ENCODE measurements around the gene PITPNM2.
A peak's percentile ranks its signal among the peaks of the same experiment; 100 is the strongest.

The PITPNM2 gene

DNA sequence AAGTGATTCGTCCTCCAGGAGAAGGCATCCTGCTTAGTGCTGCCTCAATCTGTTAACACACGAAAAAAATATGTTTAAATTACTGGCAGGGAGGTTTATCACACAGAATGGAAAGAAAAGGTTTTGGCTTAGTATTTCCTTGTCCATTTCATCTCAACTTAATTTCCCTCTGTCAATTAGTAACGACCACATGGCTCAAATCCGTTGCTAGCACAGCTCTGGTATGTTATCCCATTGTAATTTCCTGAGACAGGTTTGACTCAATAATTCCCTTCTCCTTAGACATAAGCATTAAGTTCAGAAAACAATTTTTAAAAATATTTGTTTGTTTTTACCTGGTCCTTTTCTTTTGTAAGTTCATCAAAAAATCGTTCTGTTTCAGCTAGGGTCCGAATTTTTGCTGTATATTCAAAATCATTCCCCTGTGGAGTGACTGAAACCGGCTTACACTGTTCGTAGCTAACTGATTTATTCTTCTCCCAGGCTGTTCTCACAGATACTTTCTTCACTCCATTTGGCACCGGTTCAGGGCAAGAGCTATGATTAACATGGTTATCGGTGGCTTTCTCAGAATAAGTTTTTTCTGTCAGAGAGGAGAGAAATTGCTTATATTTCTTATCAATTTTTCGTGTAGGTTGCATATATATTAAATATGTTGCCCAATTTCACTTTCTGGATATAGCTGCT, 10.1 kb upstream of the PITPNM2 start:
- H3K27ac ChIP-seq (ENCODE audit: low read length): no peak overlapping the region
- H3K9me3 ChIP-seq (ENCODE audit: control insufficient read depth in 1 of 2, low read length in 2 of 2): no peaks in the 10 kb centered on the region
- peaks cover 18 to 25% of the 10 kb centered on the region in 2 donors for H3K36me3 ChIP-seq (ENCODE audit: control insufficient read depth in 1 of 2, insufficient read depth in 2 of 2, low read length in 2 of 2)

DNA sequence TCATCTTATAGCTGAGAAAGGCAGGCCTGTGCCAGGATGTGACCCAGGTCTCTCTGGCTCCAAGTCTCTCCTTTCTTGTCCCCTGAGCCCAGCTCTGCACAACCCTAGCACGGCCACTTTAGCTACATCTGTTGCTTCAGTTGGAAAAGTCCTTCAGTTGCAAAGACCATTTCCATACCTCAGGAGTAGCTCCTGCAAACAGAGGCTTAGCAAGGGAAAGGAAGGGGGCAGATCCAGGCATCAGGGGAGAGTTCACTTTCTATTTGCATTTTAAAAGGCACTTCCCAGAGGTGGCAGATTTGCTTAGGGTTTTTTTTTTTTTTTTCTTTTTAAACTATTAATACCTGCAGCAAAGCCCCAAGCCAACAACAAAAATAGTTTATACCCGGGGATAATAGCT, 3.0 kb upstream of the PITPNM2 start:
- no peak overlapping the region for H3K27ac ChIP-seq (ENCODE audit: low read length)
- no peaks in the 10 kb centered on the region for H3K4me1 ChIP-seq (ENCODE audit: control insufficient read depth in 1 of 2, insufficient read depth in 2 of 2, low read length in 2 of 2)
- no peaks in the 10 kb centered on the region for H3K27me3 ChIP-seq (ENCODE audit: low read depth, low read length)
- H3K36me3 ChIP-seq (ENCODE audit: control insufficient read depth in 1 of 2, insufficient read depth in 2 of 2, low read length in 2 of 2): peaks cover 0 to 3% of the 10 kb centered on the region in 2 donors
- no peaks in the 10 kb centered on the region for H3K9me3 ChIP-seq (ENCODE audit: control insufficient read depth in 1 of 2, low read length in 2 of 2)
- no peak overlapping the region for H3K4me3 ChIP-seq (ENCODE audit: low read depth in 1 of 2, low read length in 2 of 2)

More for the DNA sequence above, 10.1 kb upstream of the PITPNM2 start:
- H3K4me3 ChIP-seq (ENCODE audit: low read depth in 1 of 2, low read length in 2 of 2): no peak overlapping the region
- no peaks in the 10 kb centered on the region for H3K4me1 ChIP-seq (ENCODE audit: control insufficient read depth in 1 of 2, insufficient read depth in 2 of 2, low read length in 2 of 2)
- no peaks in the 10 kb centered on the region for H3K27me3 ChIP-seq (ENCODE audit: low read depth, low read length)

DNA sequence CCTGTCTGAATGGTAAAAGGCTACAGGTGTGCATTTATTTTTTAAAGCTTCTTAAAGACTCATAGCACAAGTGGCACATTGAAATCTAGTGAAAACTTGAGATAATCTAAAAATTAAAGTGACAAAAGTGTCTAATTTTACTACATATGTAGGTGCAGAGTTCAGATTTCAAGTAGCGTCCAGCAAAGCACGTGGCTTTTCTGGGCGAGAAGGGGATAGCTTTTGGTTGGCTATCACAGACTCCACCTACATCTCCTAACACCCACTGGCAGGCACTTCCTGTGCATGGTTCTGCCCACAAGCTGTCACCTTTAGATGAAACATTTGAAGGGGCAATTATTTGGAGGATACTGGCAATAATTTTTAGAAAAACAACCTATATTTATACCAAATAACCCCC, 1.9 kb upstream of the PITPNM2 start:
- H3K9me3 ChIP-seq (ENCODE audit: control insufficient read depth in 1 of 2, low read length in 2 of 2): no peaks in the 10 kb centered on the region
- peaks cover 0 to 3% of the 10 kb centered on the region in 2 donors for H3K36me3 ChIP-seq (ENCODE audit: control insufficient read depth in 1 of 2, insufficient read depth in 2 of 2, low read length in 2 of 2)
- no peaks in the 10 kb centered on the region for H3K27me3 ChIP-seq (ENCODE audit: low read depth, low read length)
- no peak overlapping the region for H3K27ac ChIP-seq (ENCODE audit: low read length)
- no peak overlapping the region for H3K4me3 ChIP-seq (ENCODE audit: low read depth in 1 of 2, low read length in 2 of 2)
- H3K4me1 ChIP-seq (ENCODE audit: control insufficient read depth in 1 of 2, insufficient read depth in 2 of 2, low read length in 2 of 2): no peaks in the 10 kb centered on the region

GRCh38 chr12:123151457-123152454, 866 bp upstream of the PITPNM2 start:
- Histone ChIP-seq H3K36me3 (ENCODE audit: control insufficient read depth in 1 of 2, insufficient read depth in 2 of 2, low read length in 2 of 2) (peaks cover 0 to 3% of the 10 kb centered on the region in 2 donors), H3K4me1 (ENCODE audit: control insufficient read depth in 1 of 2, insufficient read depth in 2 of 2, low read length in 2 of 2) (no peaks in the 10 kb centered on the region), H3K27ac (ENCODE audit: low read length) (peak overlapping the region; percentile 49), H3K9me3 (ENCODE audit: control insufficient read depth in 1 of 2, low read length in 2 of 2) (no peaks in the 10 kb centered on the region), H3K4me3 (ENCODE audit: low read depth in 1 of 2, low read length in 2 of 2) (peak overlapping the region; percentile 57 to 77), H3K27me3 (ENCODE audit: low read depth, low read length) (no peaks in the 10 kb centered on the region)

- H3K4me3 ChIP-seq (ENCODE audit: low read depth in 1 of 2, low read length in 2 of 2): peak overlapping the region; percentile 60 to 68
- H3K36me3 ChIP-seq (ENCODE audit: control insufficient read depth in 1 of 2, insufficient read depth in 2 of 2, low read length in 2 of 2): peaks cover 0 to 3% of the 10 kb centered on the region in 2 donors
- H3K27me3 ChIP-seq (ENCODE audit: low read depth, low read length): no peaks in the 10 kb centered on the region
- H3K9me3 ChIP-seq (ENCODE audit: control insufficient read depth in 1 of 2, low read length in 2 of 2): no peaks in the 10 kb centered on the region
- H3K4me1 ChIP-seq (ENCODE audit: control insufficient read depth in 1 of 2, insufficient read depth in 2 of 2, low read length in 2 of 2): no peaks in the 10 kb centered on the region
- H3K27ac ChIP-seq (ENCODE audit: low read length): peak overlapping the region; percentile 23
Observed at GRCh38 chr12:123150275-123150743, 581 bp downstream of the PITPNM2 start.

- no peaks in the 10 kb centered on the region for H3K9me3 ChIP-seq (ENCODE audit: control insufficient read depth in 1 of 2, low read length in 2 of 2)
- H3K4me3 ChIP-seq (ENCODE audit: low read depth in 1 of 2, low read length in 2 of 2): peak overlapping the region; percentile 60 to 68
- peaks cover 0 to 3% of the 10 kb centered on the region in 2 donors for H3K36me3 ChIP-seq (ENCODE audit: control insufficient read depth in 1 of 2, insufficient read depth in 2 of 2, low read length in 2 of 2)
- H3K4me1 ChIP-seq (ENCODE audit: control insufficient read depth in 1 of 2, insufficient read depth in 2 of 2, low read length in 2 of 2): no peaks in the 10 kb centered on the region
- no peaks in the 10 kb centered on the region for H3K27me3 ChIP-seq (ENCODE audit: low read depth, low read length)
- peak overlapping the region; percentile 40 for H3K27ac ChIP-seq (ENCODE audit: low read length)
Observed at GRCh38 chr12:123149501-123150274, 1.2 kb downstream of the PITPNM2 start.

GRCh38 chr12:123149088-123149487, 1.8 kb downstream of the PITPNM2 start:
- H3K4me1 ChIP-seq (ENCODE audit: control insufficient read depth in 1 of 2, insufficient read depth in 2 of 2, low read length in 2 of 2): no peaks in the 10 kb centered on the region
- no peaks in the 10 kb centered on the region for H3K27me3 ChIP-seq (ENCODE audit: low read depth, low read length)
- H3K27ac ChIP-seq (ENCODE audit: low read length): peak overlapping the region; percentile 40
- H3K36me3 ChIP-seq (ENCODE audit: control insufficient read depth in 1 of 2, insufficient read depth in 2 of 2, low read length in 2 of 2): no peaks in the 10 kb centered on the region
- no peaks in the 10 kb centered on the region for H3K9me3 ChIP-seq (ENCODE audit: control insufficient read depth in 1 of 2, low read length in 2 of 2)
- H3K4me3 ChIP-seq (ENCODE audit: low read depth in 1 of 2, low read length in 2 of 2): peak overlapping the region; percentile 60 to 68

DNA sequence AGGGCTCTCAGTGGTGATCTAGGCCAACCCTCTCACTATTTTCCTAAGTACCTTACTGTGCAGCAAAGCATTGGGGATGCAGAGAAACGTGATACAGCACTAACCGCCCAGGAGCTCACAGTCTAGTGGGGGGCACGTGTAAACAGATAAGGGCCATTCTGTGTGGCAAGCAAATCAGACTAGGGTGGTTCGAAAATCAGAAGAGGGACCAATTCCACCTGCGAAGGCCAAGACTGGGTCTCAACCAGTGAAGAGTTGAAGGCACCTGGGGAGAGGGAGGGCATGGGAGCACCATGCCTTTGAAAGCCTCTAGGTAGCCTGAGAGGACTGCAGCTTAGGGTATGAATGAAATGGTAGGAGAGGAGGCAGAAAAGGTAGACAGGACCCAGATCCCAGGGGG, 2.2 kb downstream of the PITPNM2 start:
- Histone ChIP-seq H3K4me3 (ENCODE audit: low read depth in 1 of 2, low read length in 2 of 2) (no peak overlapping the region), H3K4me1 (ENCODE audit: control insufficient read depth in 1 of 2, insufficient read depth in 2 of 2, low read length in 2 of 2) (peaks cover 0 to 2% of the 10 kb centered on the region in 2 donors)

DNA sequence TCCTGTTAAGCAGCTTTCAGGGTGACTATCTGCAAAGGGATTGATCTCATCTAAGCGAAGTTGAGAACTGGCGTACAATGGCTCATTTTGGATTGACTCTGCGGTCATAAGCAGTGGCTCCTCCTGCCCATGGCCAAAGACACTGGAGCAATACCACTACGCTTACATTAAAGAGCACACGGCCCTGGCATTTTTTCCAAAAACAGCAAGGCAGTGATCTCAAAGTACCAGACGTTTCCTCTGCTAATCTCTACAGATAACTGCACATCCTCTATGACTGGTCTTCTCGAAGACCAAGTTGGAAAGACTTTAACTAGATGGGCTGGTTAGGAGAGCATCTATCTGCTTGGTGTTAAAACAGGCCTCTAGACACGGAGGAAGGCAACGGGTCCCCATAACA, 2.7 kb downstream of the PITPNM2 start:
- peaks cover 0 to 7% of the 10 kb centered on the region in 2 donors for H3K4me1 ChIP-seq (ENCODE audit: control insufficient read depth in 1 of 2, insufficient read depth in 2 of 2, low read length in 2 of 2)

More for the DNA sequence above, 2.2 kb downstream of the PITPNM2 start:
- Histone ChIP-seq H3K9me3 (ENCODE audit: control insufficient read depth in 1 of 2, low read length in 2 of 2) (no peaks in the 10 kb centered on the region), H3K36me3 (ENCODE audit: control insufficient read depth in 1 of 2, insufficient read depth in 2 of 2, low read length in 2 of 2) (no peaks in the 10 kb centered on the region), H3K27me3 (ENCODE audit: low read depth, low read length) (no peaks in the 10 kb centered on the region), H3K27ac (ENCODE audit: low read length) (no peak overlapping the region)

GRCh38 chr12:123145211-123145610, 5.7 kb downstream of the PITPNM2 start:
- Histone ChIP-seq H3K4me1 (ENCODE audit: control insufficient read depth in 1 of 2, insufficient read depth in 2 of 2, low read length in 2 of 2) (peaks cover 22 to 25% of the 10 kb centered on the region in 2 donors), H3K27me3 (ENCODE audit: low read depth, low read length) (no peaks in the 10 kb centered on the region), H3K36me3 (ENCODE audit: control insufficient read depth in 1 of 2, insufficient read depth in 2 of 2, low read length in 2 of 2) (no peaks in the 10 kb centered on the region), H3K9me3 (ENCODE audit: control insufficient read depth in 1 of 2, low read length in 2 of 2) (no peaks in the 10 kb centered on the region), H3K4me3 (ENCODE audit: low read depth in 1 of 2, low read length in 2 of 2) (no peak overlapping the region), H3K27ac (ENCODE audit: low read length) (no peak overlapping the region)

More for the DNA sequence above, 2.7 kb downstream of the PITPNM2 start:
- Histone ChIP-seq H3K27ac (ENCODE audit: low read length) (no peak overlapping the region), H3K27me3 (ENCODE audit: low read depth, low read length) (no peaks in the 10 kb centered on the region), H3K4me3 (ENCODE audit: low read depth in 1 of 2, low read length in 2 of 2) (no peak overlapping the region), H3K36me3 (ENCODE audit: control insufficient read depth in 1 of 2, insufficient read depth in 2 of 2, low read length in 2 of 2) (no peaks in the 10 kb centered on the region), H3K9me3 (ENCODE audit: control insufficient read depth in 1 of 2, low read length in 2 of 2) (no peaks in the 10 kb centered on the region)
